ENCODE measurements around the gene NECTIN1.

Gene NECTIN1

GRCh38 chr11:119701591-119702549 lies 27.1 kb downstream of the NECTIN1 start:
- TF ChIP-seq CTCF (IDR thresholded peaks at IDR 0.05; ENCODE audit: insufficient read depth, low read depth, low read length, missing control alignments): no peak
- no peak for DNase-seq (ENCODE audit: low read depth)
- H3K4me3 ChIP-seq (ENCODE audit: low read depth, low read length): no peak overlapping the region

- DNase-seq (ENCODE audit: low read depth): no peak
- no peak for TF ChIP-seq CTCF (IDR thresholded peaks at IDR 0.05; ENCODE audit: insufficient read depth, low read depth, low read length, missing control alignments)
Measured at GRCh38 chr11:119700536-119701346, 28.3 kb downstream of the NECTIN1 start.

GRCh38 chr11:119700030-119700429 lies 29.0 kb downstream of the NECTIN1 start:
- no peak for DNase-seq (ENCODE audit: low read depth)
- no peak overlapping the region for H3K4me3 ChIP-seq (ENCODE audit: low read depth, low read length)

More at GRCh38 chr11:119700536-119701346, 28.3 kb downstream of the NECTIN1 start:
- no peak overlapping the region for H3K4me3 ChIP-seq (ENCODE audit: low read depth, low read length)

GRCh38 chr11:119699227-119699626 lies 29.8 kb downstream of the NECTIN1 start:
- no peak for DNase-seq (ENCODE audit: low read depth)
- H3K4me3 ChIP-seq (ENCODE audit: low read depth, low read length): no peak overlapping the region
- TF ChIP-seq CTCF (IDR thresholded peaks at IDR 0.05; ENCODE audit: insufficient read depth, low read depth, low read length, missing control alignments): no peak

More at GRCh38 chr11:119700030-119700429, 29.0 kb downstream of the NECTIN1 start:
- TF ChIP-seq CTCF (IDR thresholded peaks at IDR 0.05; ENCODE audit: insufficient read depth, low read depth, low read length, missing control alignments): no peak

- H3K4me3 ChIP-seq (ENCODE audit: low read depth, low read length): no peak overlapping the region
- no peak for DNase-seq (ENCODE audit: low read depth)
- TF ChIP-seq CTCF (IDR thresholded peaks at IDR 0.05; ENCODE audit: insufficient read depth, low read depth, low read length, missing control alignments): no peak
Measured at GRCh38 chr11:119697882-119698281, 31.1 kb downstream of the NECTIN1 start.

- no peak overlapping the region for H3K4me3 ChIP-seq (ENCODE audit: low read depth, low read length)
- TF ChIP-seq CTCF (IDR thresholded peaks at IDR 0.05; ENCODE audit: insufficient read depth, low read depth, low read length, missing control alignments): no peak
- DNase-seq (ENCODE audit: low read depth): no peak
Measured at GRCh38 chr11:119697445-119697844, 31.6 kb downstream of the NECTIN1 start.

Data from GM12865 (cell line).